ENCODE data around the gene VAV3.

GRCh38 chr1:107659961-107660360, 305.0 kb downstream of the VAV3 start:
- TF ChIP-seq EZH2 (IDR thresholded peaks at IDR 0.05; ENCODE audit: insufficient read depth, poor library complexity, severe bottlenecking) (no peak), EZH2phosphoT487 (IDR thresholded peaks at IDR 0.05; ENCODE audit: insufficient read depth, low read depth) (no peak)
